Cortex of kidney (tissue), 1 donor: ENCODE results near the gene KDM7A.

Experiments
- DNase-seq: peaks from one replicate; lab custom pipeline; 2025; lab: John Stamatoyannopoulos, UW

KDM7A gene

GRCh38 chr7:140055833-140056232 lies 121.0 kb downstream of the KDM7A start:
- no peak for DNase-seq

- DNase-seq: no peak
These were observed 122.0 kb downstream of the KDM7A start for GRCh38 chr7:140054751-140055150.

- DNase-seq: no peak
These were observed 122.8 kb downstream of the KDM7A start for GRCh38 chr7:140053812-140054539.

GRCh38 chr7:140051820-140052219 lies 125.0 kb downstream of the KDM7A start:
- no peak for DNase-seq

- no peak for DNase-seq
These were observed 126.7 kb downstream of the KDM7A start for GRCh38 chr7:140050100-140050499.

GRCh38 chr7:140049339-140050024 lies 127.3 kb downstream of the KDM7A start:
- no peak for DNase-seq

- no peak for DNase-seq
These were observed 127.8 kb downstream of the KDM7A start for GRCh38 chr7:140048989-140049338.

- DNase-seq: no peak
These were observed 128.6 kb downstream of the KDM7A start for GRCh38 chr7:140048138-140048537.

- DNase-seq: no peak
These were observed 129.6 kb downstream of the KDM7A start for GRCh38 chr7:140047197-140047596.

GRCh38 chr7:140045697-140046096 lies 131.1 kb downstream of the KDM7A start:
- DNase-seq: no peak

- no peak for DNase-seq
These were observed 132.5 kb downstream of the KDM7A start for GRCh38 chr7:140044251-140044650.

GRCh38 chr7:140042386-140042670 lies 134.5 kb downstream of the KDM7A start:
- no peak for DNase-seq

GRCh38 chr7:140041659-140042385 lies 135.0 kb downstream of the KDM7A start:
- no peak for DNase-seq

GRCh38 chr7:140039896-140040295 lies 136.9 kb downstream of the KDM7A start:
- DNase-seq: no peak

- no peak for DNase-seq
These were observed 137.7 kb downstream of the KDM7A start for GRCh38 chr7:140039066-140039465.

- DNase-seq: no peak
These were observed 140.4 kb downstream of the KDM7A start for GRCh38 chr7:140036224-140036962.

- DNase-seq: no peak
These were observed 141.2 kb downstream of the KDM7A start for GRCh38 chr7:140035400-140036223.
